GM10266 (cell line): ENCODE measurements around the gene UBE2O.

Experiments used
- DNase-seq: peaks from one replicate; pipeline ENCODE4 v3.0.0; 2012; ENCODE audit errors: extremely low spot score
- CTCF ChIP-seq: IDR thresholded peaks from 2 replicates; pipeline ENCODE4 v1.5.1; 2012; ENCODE audit warnings: mild to moderate bottlenecking, low read depth; ENCODE audit not compliant: control insufficient read depth, insufficient read depth; ENCODE audit errors: missing control alignments

The UBE2O gene

GRCh38 chr17:76370261-76370993 is 82.5 kb downstream of the UBE2O start:
- DNase-seq: no peak
- TF ChIP-seq CTCF: peak; percentile 21

GRCh38 chr17:76369804-76370203 is 83.1 kb downstream of the UBE2O start:
- DNase-seq: no peak
- TF ChIP-seq CTCF: no peak

GRCh38 chr17:76369379-76369778 is 83.6 kb downstream of the UBE2O start:
- TF ChIP-seq CTCF: no peak
- no peak for DNase-seq

- no peak for TF ChIP-seq CTCF
- DNase-seq: no peak
Observed at GRCh38 chr17:76368545-76368944, 84.4 kb downstream of the UBE2O start.

- no peak for TF ChIP-seq CTCF
- DNase-seq: no peak
Observed at GRCh38 chr17:76367642-76368041, 85.3 kb downstream of the UBE2O start.

GRCh38 chr17:76366247-76366646 is 86.7 kb downstream of the UBE2O start:
- DNase-seq: no peak
- no peak for TF ChIP-seq CTCF

- DNase-seq: no peak
- TF ChIP-seq CTCF: peak; percentile 35
Observed at GRCh38 chr17:76365256-76365903, 87.6 kb downstream of the UBE2O start.
